Endothelial cell of umbilical vein (primary cell): ENCODE results near the gene EGR4. TPM values are rescaled to one million over a fixed set of nuclear protein-coding genes. Genes with fewer than 3 reads are reported as not detected.

ENCODE experiments used
- BruUV-seq: library from RNA; stranded (reverse); fragments of 400-500 nt; replicated peaks from 2 replicates; lab custom pipeline; 2021; lab: Mats Ljungman, UMichigan
- CTCF ChIA-PET: fragments of 300-600, 350-600 bp; sonication (Branson Sonifier 250); formaldehyde crosslinking; loops from one replicate; lab custom pipeline; 2021; ENCODE audit warnings: antibody characterized with exemption, inconsistent platforms; lab: Charles Lee
- POLR2A ChIA-PET: fragments of 300-600, 350-600 bp; sonication (Branson Sonifier 250); formaldehyde crosslinking; loops from one replicate; lab custom pipeline; 2021; ENCODE audit warnings: antibody characterized with exemption, inconsistent platforms; lab: Charles Lee
- DNase-seq: peaks from one replicate; pipeline ENCODE4 v3.0.0-alpha.2; 2011; ENCODE audit warnings: low read depth, low spot score
- FAIRE-seq: peaks from 2 replicates; lab custom pipeline; 2011; peaks lifted over from hg19 to GRCh38; lab: Jason Lieb, UNC
- H2AFZ ChIP-seq: 2 replicates; pipeline ENCODE4 v1.6.0; 2012; ENCODE audit warnings: low read depth, low read length, control low read depth, inconsistent platforms
- H3K27ac ChIP-seq: 2 replicates; pipeline ENCODE4 v1.5.1; 2011; ENCODE audit warnings: low read depth, mild to moderate bottlenecking, control low read depth, low read length, moderate library complexity; ENCODE audit not compliant: insufficient read depth
- H3K27me3 ChIP-seq, 2 experiments: 2 replicates each; pipeline versions ENCODE4 v1.6.0 to v1.6.1; 2011; ENCODE audit warnings: low read length in 2 of 2, mixed read lengths in 1 of 2; ENCODE audit not compliant: control insufficient read depth in 2 of 2, insufficient read depth in 2 of 2
- H3K36me3 ChIP-seq, 2 experiments: 2 replicates in 1 of 2; 3 replicates in 1 of 2; pipeline ENCODE4 v1.5.1; 2011; ENCODE audit warnings: low read length in 2 of 2, mild to moderate bottlenecking in 1 of 2, moderate library complexity in 1 of 2; ENCODE audit not compliant: control insufficient read depth in 2 of 2, insufficient read depth in 2 of 2; ENCODE audit errors: extremely low read depth in 1 of 2
- H3K4me1 ChIP-seq: 3 replicates; pipeline ENCODE4 v1.5.1; 2011; ENCODE audit warnings: mild to moderate bottlenecking, low read length; ENCODE audit not compliant: control insufficient read depth, insufficient read depth; ENCODE audit errors: extremely low read depth
- H3K4me2 ChIP-seq: 2 replicates; pipeline ENCODE4 v1.6.1; 2011; ENCODE audit warnings: low read length, control low read depth, mixed read lengths; ENCODE audit not compliant: insufficient read depth
- H3K4me3 ChIP-seq, 3 experiments: fragments of 200-600 bp in 1 of 3; sonication (generic), shearing (Covaris generic) in 1 of 3; replicated peaks in 1 of 3; 2 replicates each; pipeline ENCODE4 v1.5.1; 2011 to 2016; ENCODE audit warnings: control low read depth in 3 of 3, low read length in 3 of 3, mild to moderate bottlenecking in 2 of 3, inconsistent platforms in 1 of 3, low read depth in 1 of 3, moderate library complexity in 1 of 3; ENCODE audit not compliant: insufficient read depth in 1 of 3
- H3K79me2 ChIP-seq: 2 replicates; pipeline ENCODE4 v1.6.0; 2012; ENCODE audit warnings: low read length, inconsistent platforms; ENCODE audit not compliant: control insufficient read depth, insufficient read depth
- H3K9ac ChIP-seq: replicated peaks from 2 replicates; pipeline ENCODE3; 2011; ENCODE audit warnings: low read length, control low read depth; ENCODE audit not compliant: insufficient read depth; ENCODE audit errors: extremely low read depth
- H3K9me1 ChIP-seq: replicated peaks from 3 replicates; pipeline ENCODE4 v1.6.0; 2011; ENCODE audit warnings: mild to moderate bottlenecking, low read length; ENCODE audit not compliant: control insufficient read depth, insufficient read depth; ENCODE audit errors: extremely low read depth
- H3K9me3 ChIP-seq: replicated peaks from 2 replicates; pipeline ENCODE4 v1.5.1; 2012; ENCODE audit warnings: low read length, inconsistent platforms; ENCODE audit not compliant: control insufficient read depth, insufficient read depth
- H4K20me1 ChIP-seq: replicated peaks from 2 replicates; pipeline ENCODE3; 2011; ENCODE audit warnings: mild to moderate bottlenecking, low read length; ENCODE audit not compliant: control insufficient read depth, insufficient read depth; ENCODE audit errors: extremely low read depth
- EZH2 ChIP-seq: IDR thresholded peaks from 2 replicates; pipeline ENCODE4 v1.6.1; 2012; ENCODE audit warnings: borderline replicate concordance, low read depth, mild to moderate bottlenecking, moderate library complexity, low read length, inconsistent platforms; ENCODE audit not compliant: severe bottlenecking
- FOS ChIP-seq: IDR thresholded peaks from 2 replicates; pipeline ENCODE4 v1.6.1; 2011; ENCODE audit warnings: mild to moderate bottlenecking, low read length, moderate library complexity, borderline replicate concordance; ENCODE audit not compliant: insufficient read depth
- GATA2 ChIP-seq: IDR thresholded peaks from 2 replicates; pipeline ENCODE4 v1.7.0; 2011; ENCODE audit warnings: low read depth, mild to moderate bottlenecking, moderate library complexity, mixed read lengths, low read length; ENCODE audit not compliant: insufficient read length, insufficient read depth
- JUN ChIP-seq: IDR thresholded peaks from 2 replicates; pipeline ENCODE4 v1.6.1; 2011; ENCODE audit warnings: borderline replicate concordance, low read depth; ENCODE audit not compliant: insufficient read length, insufficient read depth
- MAX ChIP-seq: IDR thresholded peaks from 2 replicates; pipeline ENCODE4 v1.6.1; 2011; ENCODE audit not compliant: insufficient read depth, insufficient read length
- MYC ChIP-seq: IDR thresholded peaks from one replicate; pipeline ENCODE4 v1.6.1; 2011; ENCODE audit warnings: mild to moderate bottlenecking, low read depth, low read length
- POLR2A ChIP-seq: IDR thresholded peaks from 2 replicates; pipeline ENCODE4 v1.6.1; 2012; ENCODE audit warnings: low read depth, mild to moderate bottlenecking, control low read depth, low read length
- POLR2AphosphoS5 ChIP-seq: IDR thresholded peaks from 2 replicates; pipeline ENCODE4 v1.6.1; 2012; ENCODE audit warnings: low read depth, mild to moderate bottlenecking, control low read depth, low read length, moderate library complexity; ENCODE audit not compliant: insufficient read depth
- dilution Hi-C: fragments of 300-500 bp; cut with MboI; formaldehyde crosslinking; loops from one replicate; pipeline ENCODE4 v1.15.0; 2019; ENCODE audit warnings: low sequenced_read_pairs; ENCODE audit not compliant: extremely low pct_ligation_motif_present
- intact Hi-C: fragments of 100-400 bp; cut with micrococcal nuclease; formaldehyde crosslinking; loops from one replicate; pipeline ENCODE4 v1.10.0; 2022
- polyA plus RNA-seq, 4 experiments: library from polyadenylated mRNA; depleted of rRNA in 3 of 4; stranded (reverse) in 3 of 4; unstranded in 1 of 4; fragments of >200 nt; gene quantifications; 2 replicates each; pipeline versions ENCODE4 v1.2.1 to v1.2.3, GENCODE V29; 2011 to 2012; ENCODE audit warnings: missing spikeins in 1 of 4
- total RNA-seq: library from RNA; stranded (reverse); gene quantifications from 2 replicates; pipeline ENCODE4 v1.2.3, GENCODE V29; 2021

Gene EGR4
- total and polyA plus RNA-seq, 2 donors (not counting 3 experiments of a cell fraction or from before 2014, with no cell fraction given) = not detected

- Histone ChIP-seq H3K9ac (no peak overlapping the region), H4K20me1 (no peaks in the 10 kb centered on the region), H3K27ac (no peak overlapping the region), H3K9me1 (no peaks in the 10 kb centered on the region), H3K36me3 (no peaks in the 10 kb centered on the region), H3K4me2 (no peak overlapping the region), H2AFZ (no peak overlapping the region), H3K4me3 (no peak overlapping the region), H3K9me3 (no peaks in the 10 kb centered on the region), H3K4me1 (no peaks in the 10 kb centered on the region), H3K79me2 (no peaks in the 10 kb centered on the region), H3K27me3 (peaks cover 7 to 9% of the 10 kb centered on the region in 2 experiments)
- BruUV-seq = no TSS peak
- intact Hi-C loops = no loop called here
- no peak for DNase-seq
- POLR2A ChIA-PET = no interaction called here
- no peak for FAIRE-seq
- CTCF ChIA-PET = no interaction called here
- no peak for TF ChIP-seq POLR2AphosphoS5
- no peak for TF ChIP-seq EZH2
- no peak for TF ChIP-seq MYC
- no peak for TF ChIP-seq MAX
- no peak for TF ChIP-seq GATA2
- no peak for TF ChIP-seq FOS
- dilution Hi-C loops = no loop called here
These were observed 45.9 kb upstream of the EGR4 start for GRCh38 chr2:73339201-73339600.

- CTCF ChIA-PET = no interaction called here
- dilution Hi-C loops = no loop called here
- POLR2A ChIA-PET = no interaction called here
These were observed 44.5 kb upstream of the EGR4 start for GRCh38 chr2:73337828-73338227.

More at GRCh38 chr2:73337828-73338227, 44.5 kb upstream of the EGR4 start:
- FAIRE-seq = no peak
- H3K9me1 ChIP-seq = no peaks in the 10 kb centered on the region
- no peak overlapping the region for H3K27ac ChIP-seq
- peaks cover 4 to 14% of the 10 kb centered on the region in 2 experiments for H3K27me3 ChIP-seq
- no peaks in the 10 kb centered on the region for H3K4me1 ChIP-seq
- DNase-seq = no peak
- no TSS peak for BruUV-seq
- H3K4me2 ChIP-seq = no peak overlapping the region
- intact Hi-C loops = no loop called here
- no peaks in the 10 kb centered on the region for H3K79me2 ChIP-seq
- H3K36me3 ChIP-seq = no peaks in the 10 kb centered on the region
- H3K9ac ChIP-seq = no peak overlapping the region
- no peak overlapping the region for H3K4me3 ChIP-seq
- TF ChIP-seq GATA2 (no peak), MAX (no peak), POLR2A (no peak), FOS (no peak), POLR2AphosphoS5 (no peak), JUN (no peak)
- no peaks in the 10 kb centered on the region for H3K9me3 ChIP-seq
- no peak overlapping the region for H2AFZ ChIP-seq
- no peaks in the 10 kb centered on the region for H4K20me1 ChIP-seq
